GM18873 (cell line): ENCODE data around the gene WDR48.

Experiments used
- ATAC-seq: cut with Tn5 transposase; IDR thresholded peaks from one replicate; pipeline ENCODE4 v1.9.1; 2021; ENCODE audit warnings: mild to moderate bottlenecking, moderate library complexity, moderate number of reproducible peaks; ENCODE audit not compliant: unreplicated experiment, low FRiP score

The WDR48 gene

DNA sequence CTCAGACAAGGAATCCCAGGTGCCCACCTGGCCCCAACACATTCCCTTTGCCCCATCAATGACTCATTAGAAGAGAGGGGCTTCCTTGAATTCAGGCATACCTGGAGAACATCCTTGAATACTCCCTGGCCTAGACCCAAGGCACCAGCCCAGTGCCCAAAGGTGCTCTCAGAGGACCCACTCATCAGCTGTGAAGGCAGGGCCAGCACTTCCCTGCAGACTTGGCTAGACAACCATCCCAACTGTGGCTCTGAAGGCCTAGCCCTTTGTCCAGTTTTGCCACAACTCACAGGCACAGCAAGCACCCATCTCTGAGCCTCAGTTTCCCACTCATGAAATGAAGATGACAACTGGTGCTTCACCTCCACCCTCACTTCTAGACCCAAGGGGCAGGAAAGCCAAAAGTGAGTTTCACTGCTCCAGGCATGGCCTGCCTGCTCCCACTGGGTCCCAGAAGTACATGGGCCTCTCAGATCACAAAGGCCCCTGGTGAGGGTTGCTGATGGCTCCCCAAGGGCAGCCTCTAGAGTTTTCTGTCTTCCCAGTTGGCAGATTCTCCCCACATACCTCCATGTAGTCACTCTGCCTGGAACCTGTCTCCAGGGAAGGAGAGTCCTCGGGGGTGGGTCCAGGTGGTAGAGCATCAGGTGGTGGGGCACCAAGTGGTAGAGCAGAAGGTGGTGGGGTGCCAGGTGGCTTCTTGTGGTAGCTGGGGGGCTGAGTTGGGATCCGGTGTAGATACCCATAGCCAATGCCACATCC, 48.1 kb downstream of the WDR48 start:
- no peak for ATAC-seq

DNA sequence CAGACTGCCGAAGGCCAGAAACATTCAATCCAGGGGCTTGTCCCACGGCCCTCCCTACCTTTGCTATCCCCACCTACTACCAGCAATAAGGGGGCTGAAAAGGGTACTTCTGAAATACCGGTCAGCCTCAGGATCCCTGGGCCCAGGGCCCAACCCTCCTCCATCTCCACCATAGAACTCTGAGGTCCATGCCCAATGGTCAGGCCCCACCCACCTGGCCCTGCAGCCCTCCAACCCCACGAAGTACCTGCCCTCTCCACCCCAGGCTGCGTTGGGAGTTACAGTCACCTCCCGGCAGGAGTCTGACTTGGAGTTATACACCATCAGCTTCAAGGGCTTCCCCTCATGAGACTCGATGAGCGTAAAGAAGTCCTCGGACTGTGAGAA, 48.7 kb downstream of the WDR48 start:
- no peak for ATAC-seq

DNA sequence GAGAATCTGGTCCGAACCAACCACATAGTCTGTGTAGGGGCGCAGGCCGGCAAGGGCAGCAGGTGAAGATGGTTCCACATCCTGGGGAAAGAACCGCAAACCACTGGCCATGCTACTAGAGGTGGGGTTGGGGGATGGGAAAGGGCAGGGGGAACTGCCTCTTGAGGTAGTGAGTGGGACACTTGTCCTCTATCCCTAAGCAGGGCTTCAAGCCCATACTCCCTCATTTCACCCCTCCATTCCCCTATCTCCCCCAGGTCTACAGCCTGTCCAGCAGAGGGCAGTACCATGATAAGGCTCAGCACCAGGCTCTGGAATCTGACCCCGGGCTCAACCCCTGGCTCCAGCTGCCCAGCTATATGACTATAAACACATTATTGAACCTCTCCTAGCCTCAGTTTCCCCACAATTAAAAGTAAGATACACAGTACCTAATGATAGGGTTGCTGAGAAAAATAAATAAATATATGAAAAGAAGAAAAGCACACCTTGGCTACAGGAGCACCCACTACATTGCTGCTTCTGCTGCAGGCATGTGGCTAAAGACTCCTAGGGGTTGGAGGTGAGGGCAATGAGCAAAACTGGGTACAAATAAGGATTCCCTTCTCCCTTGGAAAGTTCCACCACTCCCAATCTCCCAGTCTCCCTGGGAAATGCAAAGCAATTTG, 49.3 kb downstream of the WDR48 start:
- no peak for ATAC-seq

DNA sequence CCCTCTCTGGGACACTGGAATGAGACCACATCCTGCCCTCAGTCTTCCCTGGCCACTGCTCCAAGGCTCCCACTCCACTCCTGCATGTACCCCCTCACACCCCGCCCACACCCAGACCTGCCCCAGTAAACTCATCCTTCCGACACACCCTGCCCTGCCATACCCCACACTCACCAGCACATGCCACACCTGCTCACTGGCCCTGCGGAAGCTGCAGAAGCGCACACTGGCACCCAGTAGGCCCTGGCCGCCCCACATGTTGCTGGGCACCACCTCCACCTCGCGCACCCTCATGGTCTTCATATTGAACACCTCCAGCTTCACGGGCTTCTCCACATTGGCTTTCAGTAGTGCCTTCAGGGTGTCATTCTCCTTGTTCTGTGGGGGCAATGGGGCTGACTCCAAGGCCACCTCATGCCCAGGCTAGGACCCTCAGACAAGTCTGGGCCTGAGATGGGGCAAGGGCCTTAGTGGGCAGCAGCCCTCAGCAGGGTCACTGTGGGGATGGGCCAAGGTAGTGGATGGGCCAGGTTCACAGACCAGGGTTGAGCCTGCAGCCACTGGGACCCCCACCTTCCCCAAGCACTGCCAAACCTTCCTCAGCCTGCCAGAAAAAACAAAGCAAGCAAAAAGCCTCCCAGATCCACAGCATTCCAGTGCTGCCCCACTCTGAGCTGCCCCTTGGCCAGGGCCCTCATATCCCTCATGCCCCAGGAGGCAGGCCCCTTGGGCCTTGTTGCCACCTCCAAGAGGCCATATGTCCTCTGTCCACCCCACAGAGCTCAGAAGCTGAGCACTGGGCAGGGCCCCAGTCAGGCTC, 50.9 kb downstream of the WDR48 start:
- ATAC-seq = no peak

DNA sequence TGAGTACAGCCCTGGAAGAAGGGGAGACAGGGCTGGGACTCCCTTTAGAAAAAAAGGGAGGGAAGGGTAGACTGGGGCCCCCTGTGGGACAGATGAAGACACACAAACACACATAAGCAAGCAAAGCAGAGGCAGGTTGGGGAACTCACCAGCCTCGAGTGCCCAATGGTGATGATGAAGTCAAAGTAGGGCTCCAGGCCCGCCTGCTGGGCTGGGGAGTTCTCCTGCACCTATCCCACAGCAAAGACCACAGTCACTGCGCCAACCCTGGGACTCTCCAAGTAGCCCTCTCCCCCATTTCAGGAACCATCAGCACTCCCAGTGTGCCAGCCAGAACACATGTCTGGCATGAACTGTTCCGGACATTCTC, 51.5 kb downstream of the WDR48 start:
- ATAC-seq = no peak

DNA sequence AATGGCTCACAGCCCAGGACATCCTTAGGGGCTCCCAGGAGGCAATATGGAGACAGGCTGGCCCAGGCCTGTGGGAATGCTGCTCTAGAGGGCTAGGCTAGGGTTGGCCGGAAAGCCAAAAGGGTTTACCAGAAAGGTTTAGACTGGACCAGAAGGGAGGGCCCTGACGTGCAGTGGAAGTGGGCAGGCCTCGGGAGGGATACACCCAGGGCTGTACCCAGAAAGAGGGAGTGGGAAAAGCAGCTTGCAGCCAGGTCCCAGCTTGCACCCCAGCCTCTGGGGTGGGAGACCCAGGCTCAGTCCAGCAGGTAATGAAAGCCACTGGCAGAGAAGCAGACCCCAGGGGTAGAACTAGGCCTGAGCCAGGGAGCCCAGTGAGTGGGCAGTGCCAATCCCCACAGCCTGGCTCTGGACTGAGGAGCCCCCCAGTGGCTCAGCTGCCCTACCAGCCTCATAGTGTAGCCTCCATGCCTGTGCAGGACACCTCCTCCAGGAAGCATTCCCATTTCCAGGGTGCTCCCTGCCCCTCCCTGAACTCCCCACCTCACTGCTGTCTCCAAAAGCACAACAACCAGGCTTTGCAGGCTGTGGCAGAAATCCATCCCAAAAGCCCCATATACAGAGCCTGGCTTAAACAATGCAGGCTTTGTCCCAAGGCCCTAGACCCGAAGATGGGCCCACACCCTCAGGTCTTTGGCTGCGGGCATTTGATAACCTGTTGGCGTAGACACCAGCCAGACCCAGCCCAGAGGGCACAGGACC, 52.2 kb downstream of the WDR48 start:
- ATAC-seq = no peak

DNA sequence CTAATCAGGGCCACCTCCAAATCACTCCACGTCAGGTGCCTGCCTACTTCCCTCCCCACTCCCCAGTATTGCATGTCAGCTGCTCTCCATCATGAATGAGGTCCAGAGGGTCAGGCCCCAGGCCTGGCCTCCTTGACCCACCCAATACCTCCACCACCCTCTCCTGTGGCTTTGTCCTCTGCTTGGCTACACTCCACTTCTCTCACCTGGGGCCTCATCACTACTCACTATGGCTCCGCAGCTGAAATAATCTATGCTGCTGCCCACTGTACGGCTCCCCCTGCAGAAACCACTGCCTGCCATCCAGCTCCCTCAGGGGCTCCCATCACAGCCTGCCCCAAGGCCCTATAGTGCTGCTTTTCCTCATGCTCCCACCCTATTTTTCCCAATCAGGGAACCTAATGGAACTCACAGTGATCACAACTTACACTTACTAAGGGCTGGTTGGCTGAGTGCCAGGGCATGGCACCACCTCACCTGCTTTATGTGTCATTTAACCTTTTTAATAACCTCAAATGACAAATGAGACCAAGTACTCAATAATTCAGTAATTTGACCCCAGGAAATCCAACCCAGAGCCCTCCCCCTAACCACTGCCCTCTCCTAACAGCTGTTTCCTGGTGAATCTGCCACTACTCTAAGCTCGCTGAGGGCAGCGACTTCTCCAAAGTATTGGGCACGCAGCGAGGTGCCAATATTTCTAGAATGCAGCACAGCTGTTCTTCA, 53.3 kb downstream of the WDR48 start:
- ATAC-seq = no peak

DNA sequence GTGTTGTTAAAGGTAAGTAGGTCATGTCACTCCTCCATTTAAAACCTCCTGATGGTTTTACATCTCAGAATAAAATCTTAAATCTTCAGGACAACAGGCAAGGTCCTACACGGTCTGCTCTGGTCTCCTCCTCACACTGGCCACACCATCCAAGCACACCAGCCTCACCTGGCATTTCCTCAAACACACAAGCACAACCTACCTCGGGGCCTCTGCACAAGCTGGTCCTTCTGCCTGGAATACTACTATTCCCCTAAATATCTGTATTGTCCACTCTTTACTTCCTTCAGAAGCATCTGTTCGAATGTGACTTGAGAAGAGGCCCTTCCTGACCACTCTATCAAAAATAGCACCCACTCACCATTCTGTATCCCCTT, 53.9 kb downstream of the WDR48 start:
- ATAC-seq = no peak

DNA sequence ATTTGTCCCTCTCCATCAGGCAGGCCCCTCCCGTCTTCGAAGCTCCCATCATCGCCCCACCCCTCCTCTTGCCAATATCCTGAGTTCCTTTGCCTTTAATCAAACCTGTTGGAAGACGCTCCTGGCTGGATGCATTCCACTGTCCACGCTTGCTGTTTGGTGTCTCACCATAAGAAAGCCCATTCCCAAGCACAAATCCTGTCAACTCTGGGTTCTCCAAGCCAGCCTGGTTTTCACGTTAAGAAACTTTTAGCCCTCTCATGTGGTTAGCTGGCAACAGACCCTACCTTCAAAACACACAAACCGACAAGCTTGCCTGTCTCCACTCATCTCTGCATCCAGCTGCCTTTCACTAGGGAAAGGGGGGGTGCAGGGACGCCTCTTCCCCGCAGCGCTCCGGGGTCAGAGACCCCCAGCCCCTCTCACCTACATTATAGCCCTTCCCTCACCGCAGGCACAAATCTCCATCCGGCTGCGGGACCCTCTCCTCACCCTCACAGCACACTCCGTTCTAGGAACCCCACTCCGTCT, 54.5 kb downstream of the WDR48 start:
- no peak for ATAC-seq

DNA sequence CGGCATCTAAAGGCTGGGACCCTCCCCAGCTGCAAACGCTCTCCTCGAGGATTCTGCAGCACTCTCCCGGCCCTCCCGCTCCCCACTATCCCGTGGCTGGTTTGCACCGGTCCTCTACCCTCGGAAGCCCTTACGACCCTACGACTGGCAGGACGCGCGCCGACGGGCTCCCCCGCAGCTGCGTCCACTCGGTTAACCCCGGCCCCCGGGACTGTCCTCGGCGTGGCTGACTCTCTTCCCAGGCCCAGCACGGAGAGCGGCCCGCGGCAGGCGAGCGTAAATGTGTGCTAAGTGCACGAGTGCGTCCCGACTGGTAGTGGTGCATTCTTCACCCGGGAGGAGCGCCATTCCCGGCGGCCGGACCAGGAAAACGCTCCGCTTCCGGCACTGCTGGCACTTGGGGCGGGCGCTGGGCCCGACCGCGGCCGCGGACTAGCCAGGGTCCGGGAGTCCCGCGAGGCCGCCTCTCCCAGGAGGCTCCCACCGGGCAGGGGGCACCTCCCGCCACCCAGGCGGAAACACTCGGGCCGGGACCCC, 55.1 kb downstream of the WDR48 start:
- ATAC-seq = no peak

DNA sequence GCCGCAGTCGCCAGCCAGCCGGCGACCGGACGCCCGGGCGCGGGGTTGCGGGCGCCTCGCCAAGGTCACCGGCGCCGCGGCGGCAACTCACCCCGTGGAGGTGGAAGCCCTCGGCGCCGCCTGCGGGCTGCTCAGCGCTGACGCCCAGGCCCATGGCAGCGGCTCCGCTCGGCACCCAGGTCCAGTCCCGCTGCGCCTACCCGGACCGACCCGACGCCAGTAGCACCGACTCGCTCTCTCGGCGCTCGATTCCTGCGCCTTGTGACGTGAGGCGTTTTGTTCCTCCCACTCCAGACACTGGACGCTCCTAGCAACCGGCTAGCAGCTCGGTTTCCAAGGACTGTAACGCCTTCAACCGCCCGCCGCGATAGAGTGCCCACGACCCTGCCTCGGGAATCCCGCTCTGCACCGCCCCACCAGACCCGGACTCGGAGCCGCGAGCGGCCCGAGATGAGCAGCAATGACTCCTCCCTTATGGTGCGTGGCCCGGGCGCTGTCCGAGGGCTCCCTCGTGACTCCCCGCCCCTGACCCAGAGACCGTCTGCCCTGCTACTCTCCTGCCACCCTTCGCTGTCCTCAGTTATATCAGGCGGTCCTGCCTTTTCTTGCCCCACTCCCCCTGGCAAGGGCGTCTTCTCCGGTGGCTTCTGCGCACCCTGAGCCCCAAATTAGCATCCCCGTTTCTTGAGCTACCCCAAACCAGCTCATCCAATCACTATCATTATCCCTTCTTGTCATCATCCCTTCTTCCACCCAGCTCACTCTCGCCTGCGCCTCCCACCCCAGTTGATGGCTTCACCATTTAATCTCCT, 55.8 kb downstream of the WDR48 start, which contains the start of the genes GORASP1 and TTC21A:
GORASP1 (minus strand) TSS at position 240 of the 812 bp plus-strand sequence; CDS start at position 154, 86 bp downstream.
TTC21A (plus strand) TSS at position 293 of the 812 bp plus-strand sequence; CDS start at position 451, 158 bp downstream.
- ATAC-seq = peak; percentile 37

DNA sequence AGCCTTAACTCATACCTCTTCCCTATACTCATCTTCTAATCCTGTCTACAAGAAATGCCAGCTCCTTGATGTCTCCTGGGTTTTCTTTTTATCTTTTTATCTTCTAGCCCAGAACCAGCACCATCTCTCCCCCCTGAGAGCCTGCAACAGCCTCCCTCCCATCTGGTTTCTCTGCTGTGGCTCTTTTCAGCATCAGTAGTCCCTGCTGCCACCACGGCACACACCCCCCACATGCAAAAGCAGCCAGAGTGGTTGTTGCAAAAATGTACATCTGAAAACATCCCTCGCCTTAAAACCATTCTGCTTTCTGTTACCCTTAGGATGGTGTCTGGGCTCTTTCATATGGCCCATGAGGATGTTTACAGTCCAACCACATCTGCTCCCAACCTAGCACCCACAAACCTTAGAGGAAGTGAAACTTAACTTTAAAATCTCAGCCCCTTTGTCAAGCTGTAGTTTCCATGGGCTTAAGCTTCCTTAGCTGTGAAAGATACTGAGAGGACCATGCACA, 56.4 kb downstream of the WDR48 start:
- ATAC-seq = peak; percentile 84

DNA sequence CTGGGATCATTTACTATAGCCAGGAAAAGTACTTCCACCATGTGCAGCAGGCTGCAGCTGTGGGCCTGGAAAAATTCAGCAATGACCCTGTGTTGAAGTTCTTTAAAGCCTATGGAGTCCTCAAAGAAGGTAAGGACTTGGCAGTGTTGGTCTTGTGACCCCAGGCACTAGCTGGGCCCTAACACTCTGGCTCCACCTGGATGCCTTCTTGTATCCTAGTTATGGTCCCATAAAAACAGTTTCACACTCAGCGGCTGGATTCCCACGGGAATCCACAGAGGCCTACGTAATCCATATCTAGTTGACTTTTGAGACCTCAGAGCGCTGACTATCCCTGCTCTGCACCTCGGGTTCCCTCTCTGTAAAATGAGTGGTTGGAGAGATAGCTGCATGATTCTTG, 57.3 kb downstream of the WDR48 start:
- no peak for ATAC-seq

DNA sequence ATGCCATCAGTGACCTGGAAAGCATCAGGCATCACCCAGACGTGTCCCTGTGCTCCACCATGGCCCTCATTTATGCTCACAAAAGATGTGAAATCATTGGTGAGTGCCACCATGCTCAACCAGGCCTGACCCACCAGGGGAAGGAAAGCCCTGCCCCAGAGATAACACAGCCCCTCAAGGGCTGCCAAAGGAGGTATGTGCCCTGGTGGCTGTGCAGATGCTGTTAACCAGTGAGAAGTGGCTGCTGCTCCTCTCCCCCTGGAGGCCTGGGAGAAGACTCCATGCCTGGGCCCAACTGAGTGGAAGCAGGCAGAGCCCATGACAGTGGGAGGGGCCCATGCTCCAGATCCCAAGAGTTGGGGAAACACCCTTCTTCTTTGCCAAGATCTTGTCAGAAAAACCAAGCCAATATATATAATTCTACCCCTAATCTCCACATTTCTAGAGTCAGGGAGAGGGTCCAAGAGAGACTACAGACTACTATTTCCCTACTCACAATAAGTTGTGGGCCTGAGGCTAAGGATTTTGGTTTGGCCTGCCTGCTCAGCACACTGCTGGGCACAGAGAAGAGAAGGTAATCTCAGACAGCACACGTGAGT, 58.3 kb downstream of the WDR48 start:
- ATAC-seq = no peak

DNA sequence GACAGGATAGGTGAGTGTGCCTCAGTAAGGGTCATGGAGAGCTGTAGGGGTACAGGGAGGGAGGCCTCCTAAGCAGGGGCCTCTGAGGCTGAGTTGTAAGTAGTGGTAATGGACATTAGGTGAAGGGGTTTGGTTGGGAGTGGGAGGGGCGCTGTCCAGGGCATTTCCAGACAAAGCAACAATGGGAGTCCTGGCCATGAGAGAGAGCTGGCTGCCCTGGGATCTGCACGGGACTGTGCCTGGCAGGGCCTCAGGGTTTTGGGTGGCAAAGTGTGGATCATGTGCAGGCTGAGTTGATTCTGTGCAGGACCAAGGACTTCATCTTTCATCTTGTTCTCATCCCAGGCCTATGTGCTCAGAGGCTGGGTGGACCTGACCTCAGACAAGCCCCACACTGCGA, 60.3 kb downstream of the WDR48 start:
- no peak for ATAC-seq

DNA sequence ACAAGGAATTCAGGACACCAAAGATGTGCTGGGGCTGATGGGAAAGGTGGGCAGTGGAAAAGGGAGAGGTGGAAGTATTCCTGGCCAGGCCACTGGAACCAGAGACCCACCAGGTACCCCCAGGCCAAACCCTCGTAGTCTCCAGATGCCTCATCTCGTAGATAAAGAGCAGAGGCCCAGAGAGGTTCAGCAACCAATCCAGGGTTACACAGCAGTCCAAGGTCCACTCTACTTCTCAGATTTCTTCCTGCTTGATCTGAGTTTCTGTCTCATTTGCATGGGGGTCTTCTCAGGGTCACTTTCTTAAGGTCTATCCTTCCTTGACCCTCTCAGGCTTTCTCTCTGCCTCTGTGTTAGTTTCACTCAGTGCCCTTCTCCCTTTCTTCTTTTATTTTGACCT, 60.7 kb downstream of the WDR48 start:
- ATAC-seq = no peak

DNA sequence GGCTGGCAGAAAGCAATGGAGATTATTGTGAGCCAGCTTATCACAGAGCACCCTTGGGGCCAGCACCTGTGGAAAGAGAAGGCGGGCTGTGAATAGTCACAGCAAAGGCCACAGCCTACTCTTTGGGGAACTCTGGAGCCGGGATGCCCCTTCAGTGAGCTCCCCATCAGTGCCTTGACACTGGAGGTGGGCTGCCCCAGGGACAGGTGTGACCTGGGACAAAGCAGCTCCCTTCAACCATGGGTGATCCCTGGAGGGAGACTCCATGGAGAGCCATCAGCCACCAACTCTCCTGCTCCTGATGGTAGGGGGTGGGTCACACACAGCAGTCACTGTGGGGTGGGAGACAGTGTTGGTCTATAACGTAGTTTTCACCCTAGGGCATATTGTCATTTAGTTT, 61.5 kb downstream of the WDR48 start:
- ATAC-seq = no peak

DNA sequence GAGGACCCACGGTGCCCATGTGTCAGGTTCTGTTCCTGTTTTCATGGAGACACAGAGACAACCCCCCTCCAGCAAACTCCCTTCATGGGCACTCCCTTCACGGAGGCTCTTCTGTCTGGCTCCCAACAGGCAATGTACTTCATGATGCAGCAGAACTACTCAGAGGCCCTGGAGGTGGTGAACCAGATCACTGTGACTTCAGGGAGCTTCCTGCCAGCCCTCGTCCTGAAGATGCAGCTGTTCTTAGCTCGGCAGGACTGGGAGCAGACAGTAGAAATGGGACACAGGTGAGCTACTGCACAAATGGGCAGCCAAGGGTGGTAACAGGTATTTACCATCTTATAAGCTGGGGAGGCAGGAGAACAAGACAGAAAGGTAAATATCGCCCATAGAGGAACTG, 62.6 kb downstream of the WDR48 start:
- ATAC-seq = no peak
